Progenitor cell of endocrine pancreas (in vitro differentiated cells): Measurements from ENCODE around the gene MACROD2. TPM values are rescaled to one million over a fixed set of nuclear protein-coding genes. Genes with fewer than 3 reads are reported as not detected.

Experiments used
- DNase-seq: peaks from one replicate; pipeline ENCODE4 v3.0.0; 2021; ENCODE audit warnings: low spot score; ENCODE audit not compliant: unreplicated experiment
- H3K27ac Mint-ChIP-seq: 2 replicates; pipeline ENCODE4 v1.8.0; 2021; ENCODE audit warnings: mild to moderate bottlenecking, moderate library complexity, mixed read lengths
- H3K27me3 Mint-ChIP-seq: 2 replicates; pipeline ENCODE4 v1.8.0; 2021; ENCODE audit warnings: mixed read lengths
- H3K36me3 Mint-ChIP-seq: 2 replicates; pipeline ENCODE4 v1.8.0; 2022; ENCODE audit warnings: mixed read lengths; ENCODE audit not compliant: insufficient read depth
- H3K4me1 Mint-ChIP-seq: 2 replicates; pipeline ENCODE4 v1.8.0; 2021; ENCODE audit warnings: low read depth, mixed read lengths
- H3K4me3 Mint-ChIP-seq: 2 replicates; pipeline ENCODE4 v1.8.0; 2021; ENCODE audit warnings: low read depth, mild to moderate bottlenecking, moderate library complexity, mixed read lengths
- H3K9me3 Mint-ChIP-seq: 2 replicates; pipeline ENCODE4 v1.8.0; 2021; ENCODE audit warnings: low read depth, mixed read lengths
- CTCF ChIP-seq: fragments of 200-600 bp; sonication (generic); IDR thresholded peaks from one replicate; pipeline ENCODE4 v1.5.0; 2021; ENCODE audit warnings: antibody characterized with exemption, mild to moderate bottlenecking; ENCODE audit not compliant: unreplicated experiment
- total RNA-seq: library from RNA; stranded (reverse); gene quantifications from 2 replicates; pipeline ENCODE4 v1.2.1, GENCODE V29; 2021

The MACROD2 gene
- total RNA-seq, 1 donor from 2014 or later = 7.6 TPM

DNA sequence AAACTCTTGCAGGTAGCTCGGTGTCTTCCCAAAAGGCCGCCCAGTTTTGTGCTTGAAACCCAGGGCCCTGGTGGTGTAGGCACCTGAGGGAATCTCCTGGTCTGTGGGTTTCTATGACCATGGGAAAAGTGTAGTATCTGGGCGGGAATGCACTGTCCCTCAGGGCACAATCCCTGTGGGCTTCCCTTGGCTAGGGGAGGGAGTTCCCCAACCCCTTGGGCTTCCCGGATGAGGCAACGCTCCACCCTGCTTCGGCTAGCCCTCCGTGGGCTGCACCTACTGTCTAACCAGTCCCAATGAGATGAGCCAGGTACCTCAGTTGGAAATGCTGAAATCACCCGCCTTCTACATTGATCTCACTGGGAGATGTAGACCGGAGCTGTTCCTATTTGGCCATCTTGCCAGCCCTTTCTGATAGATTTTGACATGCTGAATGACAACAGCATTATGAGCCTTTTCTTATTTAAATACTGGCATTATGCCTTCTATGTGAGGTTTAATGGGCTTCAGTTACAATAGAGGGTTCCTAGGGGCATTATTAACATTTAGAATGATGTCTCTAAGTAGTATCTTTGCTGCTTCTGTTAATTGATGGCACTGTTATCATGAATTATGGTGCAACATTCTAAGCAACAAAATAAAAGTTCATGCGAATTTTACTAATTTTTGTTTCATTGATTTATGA, 475.8 kb downstream of the MACROD2 start:
- H3K27ac Mint-ChIP-seq = no peak overlapping the region
- no peak for DNase-seq
- no peak overlapping the region for H3K4me3 Mint-ChIP-seq
- H3K36me3 Mint-ChIP-seq = no peaks in the 10 kb centered on the region
- no peaks in the 10 kb centered on the region for H3K27me3 Mint-ChIP-seq
- H3K9me3 Mint-ChIP-seq = peaks cover 19% of the 10 kb centered on the region
- TF ChIP-seq CTCF = no peak
- peaks cover 4% of the 10 kb centered on the region for H3K4me1 Mint-ChIP-seq

DNA sequence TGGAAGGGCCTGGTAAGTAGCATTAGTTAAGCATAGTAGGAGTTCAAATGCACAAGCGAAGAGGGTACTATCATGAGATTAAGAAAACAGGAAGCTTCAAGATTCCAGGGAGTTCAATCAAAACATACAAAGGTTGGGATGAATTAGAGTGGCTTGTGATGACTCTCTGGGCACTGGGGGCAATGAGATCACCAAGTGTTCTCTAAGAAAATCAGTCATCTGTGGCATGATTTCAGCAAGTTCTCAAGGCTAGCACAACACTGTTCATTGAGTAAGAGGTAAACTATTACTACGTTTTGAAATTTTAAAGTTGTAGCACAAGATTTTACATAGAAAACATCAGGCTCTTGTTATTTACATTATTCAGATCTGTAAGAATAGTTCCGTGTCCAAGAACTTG, 481.8 kb downstream of the MACROD2 start:
- H3K27me3 Mint-ChIP-seq = no peaks in the 10 kb centered on the region
- H3K27ac Mint-ChIP-seq = no peak overlapping the region
- no peak overlapping the region for H3K4me3 Mint-ChIP-seq
- H3K4me1 Mint-ChIP-seq = no peaks in the 10 kb centered on the region
- no peaks in the 10 kb centered on the region for H3K36me3 Mint-ChIP-seq
- no peak for DNase-seq
- no peak for TF ChIP-seq CTCF
- H3K9me3 Mint-ChIP-seq = peaks cover 3% of the 10 kb centered on the region

- Mint-ChIP-seq H3K9me3 (peaks cover 3% of the 10 kb centered on the region), H3K4me3 (no peak overlapping the region), H3K4me1 (no peaks in the 10 kb centered on the region), H3K36me3 (no peaks in the 10 kb centered on the region), H3K27me3 (no peaks in the 10 kb centered on the region), H3K27ac (no peak overlapping the region)
- TF ChIP-seq CTCF = no peak
- no peak for DNase-seq
Observed at GRCh38 chr20:14478126-14478525, 482.8 kb downstream of the MACROD2 start.

DNA sequence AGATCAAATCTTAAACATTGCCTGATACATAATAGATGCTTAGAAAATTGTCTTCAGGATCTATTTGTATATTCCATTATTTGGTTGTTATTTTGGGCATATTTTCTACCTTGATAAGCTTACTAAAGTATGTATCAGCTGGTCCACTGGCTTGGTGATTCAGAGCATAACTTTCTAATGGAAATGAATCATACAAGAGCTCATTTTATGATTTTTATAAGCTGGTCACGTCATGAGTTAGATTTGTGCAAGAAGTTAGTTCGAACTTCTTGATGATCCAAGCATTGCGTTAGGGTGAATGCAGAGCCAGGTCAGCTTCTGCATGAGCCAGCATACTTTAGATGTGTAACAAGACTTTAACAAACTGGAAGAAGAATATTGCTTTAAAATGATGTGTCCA, 486.5 kb downstream of the MACROD2 start:
- no peak for TF ChIP-seq CTCF
- Mint-ChIP-seq H3K27me3 (no peaks in the 10 kb centered on the region), H3K27ac (no peak overlapping the region), H3K4me1 (no peaks in the 10 kb centered on the region), H3K9me3 (no peaks in the 10 kb centered on the region), H3K4me3 (no peak overlapping the region), H3K36me3 (no peaks in the 10 kb centered on the region)
- no peak for DNase-seq

- peaks cover 2% of the 10 kb centered on the region for H3K9me3 Mint-ChIP-seq
- peaks cover 13% of the 10 kb centered on the region for H3K4me1 Mint-ChIP-seq
- no peaks in the 10 kb centered on the region for H3K27me3 Mint-ChIP-seq
- no peak overlapping the region for H3K4me3 Mint-ChIP-seq
- TF ChIP-seq CTCF = no peak
- no peak for DNase-seq
- H3K27ac Mint-ChIP-seq = no peak overlapping the region
- H3K36me3 Mint-ChIP-seq = no peaks in the 10 kb centered on the region
Observed at GRCh38 chr20:14488212-14488611, 492.9 kb downstream of the MACROD2 start.
